Adipocyte (in vitro differentiated cells): ENCODE measurements around the gene SLC35D2.

Source experiments
- DNase-seq: peaks from one replicate; pipeline ENCODE4 v3.0.0-alpha.2; 2015; ENCODE audit warnings: low read depth
- H3K27me3 ChIP-seq: replicated peaks from 2 replicates; pipeline ENCODE4 v1.7.0; 2013; ENCODE audit warnings: mild to moderate bottlenecking, low read length, moderate library complexity; ENCODE audit not compliant: control insufficient read depth, insufficient read depth
- H3K36me3 ChIP-seq: 2 replicates; pipeline ENCODE4 v1.7.0; 2013; ENCODE audit warnings: low read length, mild to moderate bottlenecking, moderate library complexity; ENCODE audit not compliant: control insufficient read depth, insufficient read depth, severe bottlenecking
- H3K4me1 ChIP-seq: 2 replicates; pipeline ENCODE4 v1.7.0; 2013; ENCODE audit warnings: mild to moderate bottlenecking, low read length, moderate library complexity; ENCODE audit not compliant: control insufficient read depth, insufficient read depth
- H3K4me3 ChIP-seq: 2 replicates; pipeline ENCODE4 v1.7.0; 2013; ENCODE audit warnings: mild to moderate bottlenecking, low read length, moderate library complexity
- H3K9ac ChIP-seq: 2 replicates; pipeline ENCODE4 v1.7.0; 2013; ENCODE audit warnings: mild to moderate bottlenecking, low read length, moderate library complexity
- H3K9me3 ChIP-seq: 2 replicates; pipeline ENCODE4 v1.7.0; 2013; ENCODE audit warnings: mild to moderate bottlenecking, low read length, moderate library complexity; ENCODE audit not compliant: control insufficient read depth

Gene SLC35D2

DNA sequence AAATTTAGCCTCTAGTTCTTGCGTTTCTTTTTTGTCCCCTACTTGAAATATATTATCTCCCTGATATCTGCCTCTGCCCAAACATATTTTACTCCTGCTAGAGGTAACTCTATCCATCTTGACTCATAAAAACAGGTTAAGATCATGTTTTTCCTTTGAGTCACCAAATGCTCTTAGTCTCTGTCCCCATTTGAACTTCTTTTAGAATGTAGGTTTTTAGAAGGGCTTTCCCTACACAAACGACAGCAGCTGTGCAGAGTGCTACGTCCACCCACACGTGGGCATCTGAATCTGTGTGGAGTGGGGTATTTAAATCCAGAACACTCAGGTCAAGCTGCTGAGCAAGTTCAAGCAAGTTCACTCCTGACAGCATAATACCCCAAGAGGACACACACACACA is 83.7 kb downstream of the SLC35D2 start:
- Histone ChIP-seq H3K9me3 (peaks cover 6% of the 10 kb centered on the region), H3K36me3 (no peaks in the 10 kb centered on the region), H3K4me3 (no peak overlapping the region), H3K4me1 (no peaks in the 10 kb centered on the region), H3K27me3 (no peaks in the 10 kb centered on the region), H3K9ac (no peak overlapping the region)
- DNase-seq, result peak; percentile 35

- H3K36me3 ChIP-seq, result no peaks in the 10 kb centered on the region
Measured at GRCh38 chr9:96294159-96294545, 89.4 kb downstream of the SLC35D2 start.

GRCh38 chr9:96293498-96294158 is 89.9 kb downstream of the SLC35D2 start:
- no peaks in the 10 kb centered on the region for H3K27me3 ChIP-seq
- H3K9me3 ChIP-seq, result no peaks in the 10 kb centered on the region
- peak; percentile 20 for DNase-seq
- no peak overlapping the region for H3K4me3 ChIP-seq
- H3K9ac ChIP-seq, result no peak overlapping the region
- H3K36me3 ChIP-seq, result no peaks in the 10 kb centered on the region
- H3K4me1 ChIP-seq, result peaks cover 3% of the 10 kb centered on the region

More at GRCh38 chr9:96294159-96294545, 89.4 kb downstream of the SLC35D2 start:
- no peak overlapping the region for H3K9ac ChIP-seq
- no peaks in the 10 kb centered on the region for H3K9me3 ChIP-seq
- no peak for DNase-seq
- H3K4me1 ChIP-seq, result peaks cover 3% of the 10 kb centered on the region
- no peaks in the 10 kb centered on the region for H3K27me3 ChIP-seq
- H3K4me3 ChIP-seq, result no peak overlapping the region

GRCh38 chr9:96289392-96289791 is 94.1 kb downstream of the SLC35D2 start:
- peaks cover 2% of the 10 kb centered on the region for H3K9me3 ChIP-seq
- H3K4me1 ChIP-seq, result peaks cover 3% of the 10 kb centered on the region
- H3K36me3 ChIP-seq, result no peaks in the 10 kb centered on the region
- DNase-seq, result no peak
- H3K4me3 ChIP-seq, result no peak overlapping the region
- H3K9ac ChIP-seq, result no peak overlapping the region
- H3K27me3 ChIP-seq, result no peaks in the 10 kb centered on the region

- Histone ChIP-seq H3K9me3 (peaks cover 9% of the 10 kb centered on the region), H3K9ac (no peak overlapping the region), H3K4me3 (no peak overlapping the region), H3K36me3 (no peaks in the 10 kb centered on the region), H3K4me1 (peaks cover 12% of the 10 kb centered on the region), H3K27me3 (no peaks in the 10 kb centered on the region)
- DNase-seq, result no peak
Measured at GRCh38 chr9:96281641-96282040, 101.9 kb downstream of the SLC35D2 start.

DNA sequence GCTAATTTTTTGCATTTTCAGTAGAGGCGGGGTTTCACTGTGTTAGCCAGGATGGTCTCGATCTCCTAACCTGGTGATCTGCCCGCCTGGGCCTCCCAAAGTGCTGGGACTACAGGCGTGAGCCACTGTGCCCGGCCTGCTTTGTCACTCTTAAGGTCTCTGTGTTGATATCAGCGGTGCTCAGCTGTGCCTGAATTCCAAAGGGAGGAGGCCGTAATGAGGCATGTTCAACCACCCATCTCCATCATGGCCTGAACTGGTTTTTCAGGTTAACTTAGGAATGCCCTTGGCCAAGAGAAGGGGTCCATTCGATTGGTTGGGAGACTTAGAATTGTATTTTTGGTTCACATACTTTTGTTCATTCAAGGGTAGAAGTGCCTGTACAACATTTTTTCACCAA is 103.6 kb downstream of the SLC35D2 start:
- Histone ChIP-seq H3K27me3 (no peaks in the 10 kb centered on the region), H3K36me3 (no peaks in the 10 kb centered on the region), H3K9me3 (peaks cover 24% of the 10 kb centered on the region), H3K4me1 (peaks cover 12% of the 10 kb centered on the region), H3K9ac (no peak overlapping the region), H3K4me3 (no peak overlapping the region)
- DNase-seq, result no peak

DNA sequence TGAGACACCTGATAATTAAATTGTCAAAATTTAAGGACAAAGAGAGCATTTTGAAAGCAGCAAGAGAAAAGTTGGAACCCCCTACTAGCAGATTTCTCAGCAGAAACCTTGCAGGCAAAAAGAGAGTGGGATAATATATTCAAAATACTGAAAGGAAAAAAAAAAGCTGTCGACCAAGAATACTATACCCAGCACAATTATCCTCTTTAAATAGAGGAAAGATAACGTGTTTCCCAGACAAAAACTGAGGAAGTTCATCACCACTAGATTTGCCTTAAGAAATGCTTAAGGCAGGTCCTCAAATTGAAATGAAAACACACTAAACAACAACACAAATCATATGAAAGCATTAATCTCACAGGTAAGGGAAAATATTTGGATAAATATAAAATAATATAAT is 108.6 kb downstream of the SLC35D2 start:
- Histone ChIP-seq H3K27me3 (no peaks in the 10 kb centered on the region), H3K9me3 (peaks cover 38% of the 10 kb centered on the region), H3K4me3 (no peak overlapping the region), H3K9ac (no peak overlapping the region), H3K4me1 (peaks cover 1% of the 10 kb centered on the region), H3K36me3 (no peaks in the 10 kb centered on the region)
- DNase-seq, result no peak
